OCI-LY1 (cell line): ENCODE data around the gene TRMT44.

Source experiments
- H2AFZ ChIP-seq: fragments of 200-600 bp; sonication (generic), shearing (Covaris generic); 2 replicates; pipeline ENCODE4 v1.6.0; 2014; ENCODE audit warnings: antibody characterized with exemption, mild to moderate bottlenecking, low read length
- H3F3A ChIP-seq: fragments of 200-600 bp; sonication (generic), shearing (Covaris generic); 2 replicates; pipeline ENCODE4 v1.6.0; 2014; ENCODE audit warnings: mild to moderate bottlenecking, antibody characterized with exemption, low read length, moderate library complexity; ENCODE audit not compliant: insufficient read depth
- H3K27ac ChIP-seq: fragments of 200-600 bp; sonication (generic); 2 replicates; pipeline ENCODE4 v1.5.1; 2014; ENCODE audit warnings: low read length, mixed run types, mild to moderate bottlenecking, low read depth; ENCODE audit not compliant: poor library complexity, severe bottlenecking
- H3K27me3 ChIP-seq: fragments of 200-600 bp; sonication (generic); 2 replicates; pipeline ENCODE4 v1.6.0; 2014; ENCODE audit warnings: antibody characterized with exemption, mild to moderate bottlenecking, low read length, moderate library complexity; ENCODE audit not compliant: insufficient read depth
- H3K36me3 ChIP-seq: fragments of 200-600 bp; sonication (generic); 2 replicates; pipeline ENCODE4 v1.6.1; 2014; ENCODE audit warnings: mild to moderate bottlenecking, antibody characterized with exemption, low read length, moderate library complexity, mixed read lengths; ENCODE audit not compliant: insufficient read depth
- H3K4me1 ChIP-seq: fragments of 200-600 bp; sonication (generic); 2 replicates; pipeline ENCODE4 v1.5.1; 2014; ENCODE audit warnings: mild to moderate bottlenecking, low read length, moderate library complexity; ENCODE audit not compliant: insufficient read depth, severe bottlenecking
- H3K4me2 ChIP-seq: fragments of 200-600 bp; sonication (generic), shearing (Covaris generic); 2 replicates; pipeline ENCODE4 v1.6.1; 2014; ENCODE audit warnings: low read length
- H3K4me3 ChIP-seq: fragments of 200-600 bp; sonication (generic); 2 replicates; pipeline ENCODE4 v1.5.1; 2014; ENCODE audit warnings: low read length, low read depth, mild to moderate bottlenecking, mixed read lengths; ENCODE audit not compliant: poor library complexity, severe bottlenecking
- H3K79me2 ChIP-seq: fragments of 200-600 bp; shearing (Covaris generic); 2 replicates; pipeline ENCODE4 v1.6.1; 2016; ENCODE audit warnings: mixed run types, low read length, mixed read lengths; ENCODE audit not compliant: insufficient read depth
- H3K9ac ChIP-seq: fragments of 200-600 bp; sonication (generic), shearing (Covaris generic); 2 replicates; pipeline ENCODE4 v1.6.1; 2014; ENCODE audit warnings: mild to moderate bottlenecking, low read length, mixed read lengths
- H3K9me2 ChIP-seq: fragments of 200-600 bp; sonication (generic), shearing (Covaris generic); 2 replicates; pipeline ENCODE4 v1.6.1; 2014; ENCODE audit warnings: low read depth, mild to moderate bottlenecking, low read length, mixed read lengths
- H3K9me3 ChIP-seq: fragments of 200-600 bp; shearing (Covaris generic); 2 replicates; pipeline ENCODE4 v1.6.1; 2014; ENCODE audit warnings: low read length, mixed read lengths
- H4K20me1 ChIP-seq: fragments of 200-600 bp; sonication (generic), shearing (Covaris generic); 2 replicates; pipeline ENCODE4 v1.6.0; 2016; ENCODE audit warnings: mild to moderate bottlenecking, low read length; ENCODE audit not compliant: insufficient read depth
- CTCF ChIP-seq: fragments of 200-600 bp; sonication (generic), shearing (Covaris generic); IDR thresholded peaks from 2 replicates; pipeline ENCODE4 v1.5.1; 2017; ENCODE audit warnings: mild to moderate bottlenecking, antibody characterized with exemption, low read length, moderate library complexity, mixed read lengths
- EZH2 ChIP-seq: fragments of 200-600 bp; sonication (generic), shearing (Covaris generic); IDR thresholded peaks from 2 replicates; pipeline ENCODE4 v1.8.0; 2017; ENCODE audit warnings: borderline replicate concordance, mixed run types, mild to moderate bottlenecking, antibody characterized with exemption, low read length, moderate library complexity, mixed read lengths

Gene TRMT44

DNA sequence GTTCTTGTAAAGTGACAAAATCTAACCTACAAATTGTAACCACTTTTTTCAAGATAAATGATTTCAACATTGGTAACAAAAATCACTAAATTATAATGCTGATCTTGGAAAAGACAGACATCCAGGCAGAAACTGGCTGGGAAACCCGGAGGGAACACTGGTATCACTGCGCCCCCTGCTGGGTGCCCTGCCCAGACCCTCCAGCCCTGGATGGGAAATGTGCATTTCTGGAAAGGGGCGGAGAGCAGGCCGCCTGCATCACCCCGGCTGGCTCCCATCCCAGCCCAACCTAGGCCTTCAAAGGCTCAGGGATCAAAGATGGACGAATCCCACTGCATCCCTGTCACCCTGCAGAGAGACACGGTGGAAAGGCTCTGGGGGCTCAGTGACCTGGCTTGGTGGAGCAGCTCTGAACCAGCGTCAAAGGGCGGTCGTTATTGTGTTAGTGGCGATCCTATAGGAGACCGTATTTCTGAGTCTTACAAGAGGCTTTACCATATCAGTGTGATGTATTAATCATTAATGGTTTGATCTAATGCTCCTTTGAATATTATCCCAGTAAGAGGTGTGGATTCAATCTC lies 37.3 kb upstream of the TRMT44 start:
- Histone ChIP-seq H3K9me2 (no peaks in the 10 kb centered on the region), H3K4me1 (peaks cover 35% of the 10 kb centered on the region), H3K27me3 (no peaks in the 10 kb centered on the region), H3K4me2 (no peak overlapping the region), H4K20me1 (no peaks in the 10 kb centered on the region), H3K9me3 (no peaks in the 10 kb centered on the region), H2AFZ (no peak overlapping the region), H3K79me2 (no peaks in the 10 kb centered on the region), H3K36me3 (peaks cover 9% of the 10 kb centered on the region; the same call in 1 of the 2 replicates), H3K27ac (peak overlapping the region; percentile 75), H3K9ac (no peak overlapping the region; the same call in 1 of the 2 replicates), H3K4me3 (no peak overlapping the region), H3F3A (no peaks in the 10 kb centered on the region)
- TF ChIP-seq EZH2 (no peak), CTCF (peak; percentile 78)

- H3K27me3 ChIP-seq = no peaks in the 10 kb centered on the region
- no peaks in the 10 kb centered on the region for H3K9me3 ChIP-seq
- no peak overlapping the region for H3K27ac ChIP-seq
- H3F3A ChIP-seq = no peaks in the 10 kb centered on the region
- no peaks in the 10 kb centered on the region for H4K20me1 ChIP-seq
- H3K4me2 ChIP-seq = no peak overlapping the region
- no peak overlapping the region for H2AFZ ChIP-seq
- H3K36me3 ChIP-seq = peaks cover 9% of the 10 kb centered on the region; the same call in 1 of the 2 replicates
- H3K4me3 ChIP-seq = no peak overlapping the region
- no peaks in the 10 kb centered on the region for H3K9me2 ChIP-seq
- TF ChIP-seq CTCF = no peak
- no peak for TF ChIP-seq EZH2
- H3K9ac ChIP-seq = no peak overlapping the region
- peaks cover 28% of the 10 kb centered on the region for H3K4me1 ChIP-seq
- no peaks in the 10 kb centered on the region for H3K79me2 ChIP-seq
These were observed 36.6 kb upstream of the TRMT44 start for GRCh38 chr4:8403976-8404375.

DNA sequence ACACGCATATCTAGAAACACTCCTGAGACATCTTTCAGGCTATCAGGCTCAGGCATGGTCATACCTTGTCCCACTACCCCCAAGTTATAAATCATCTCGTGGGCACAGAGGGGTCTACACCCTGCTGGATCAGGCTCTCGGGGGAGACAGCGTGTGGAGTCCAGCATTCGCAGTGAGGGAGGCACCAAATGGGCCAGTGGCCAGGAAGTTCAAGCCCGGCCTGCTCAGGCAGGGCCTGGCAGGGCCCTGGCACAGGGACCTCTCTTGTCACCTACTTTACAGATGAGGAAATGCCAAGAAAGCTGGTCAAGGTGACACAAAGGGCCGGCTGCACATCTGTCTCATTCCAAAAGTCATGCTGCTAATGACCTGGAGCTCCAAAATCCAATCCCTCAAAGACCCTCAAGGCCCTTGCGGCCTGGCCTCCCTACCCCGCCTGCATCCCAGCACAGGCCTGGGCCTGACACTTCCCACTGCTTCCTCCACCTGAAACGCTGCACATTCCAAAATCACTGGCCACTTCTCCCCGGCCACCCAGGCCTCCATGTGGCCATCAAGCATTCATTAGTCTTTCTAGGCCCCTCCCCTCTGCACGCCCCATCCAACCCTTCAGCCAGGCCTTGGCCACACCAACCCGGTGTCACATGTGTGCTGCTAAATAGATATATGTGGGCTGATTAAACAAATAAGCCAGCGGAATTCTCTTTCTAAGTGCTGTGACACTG lies 35.6 kb upstream of the TRMT44 start:
- Histone ChIP-seq H3K4me3 (no peak overlapping the region), H3K9me3 (no peaks in the 10 kb centered on the region), H3F3A (no peaks in the 10 kb centered on the region), H2AFZ (no peak overlapping the region), H3K4me2 (no peak overlapping the region), H3K9ac (no peak overlapping the region), H3K27me3 (no peaks in the 10 kb centered on the region), H4K20me1 (no peaks in the 10 kb centered on the region), H3K36me3 (peaks cover 9% of the 10 kb centered on the region; the same call in 1 of the 2 replicates), H3K27ac (no peak overlapping the region), H3K9me2 (no peaks in the 10 kb centered on the region), H3K79me2 (no peaks in the 10 kb centered on the region), H3K4me1 (peaks cover 25% of the 10 kb centered on the region)
- no peak for TF ChIP-seq CTCF
- TF ChIP-seq EZH2 = no peak
